HEK293 (cell line): ENCODE measurements around the gene RIPPLY2.

Experiments
- GLI4 ChIP-seq: fragments of 450-650 bp; formaldehyde crosslinking; IDR thresholded peaks from 2 replicates; pipeline ENCODE4 v1.5.1; 2016; ENCODE audit warnings: missing biosample characterization, missing genetic modification characterization
- HOXD13 ChIP-seq: sonication (generic); formaldehyde crosslinking; IDR thresholded peaks from 2 replicates; pipeline ENCODE4 v1.8.0; 2022; ENCODE audit warnings: missing genetic modification reagents, borderline replicate concordance
- KLF16 ChIP-seq: fragments of 450-650 bp; formaldehyde crosslinking; IDR thresholded peaks from 2 replicates; pipeline ENCODE4 v1.5.1; 2017; ENCODE audit warnings: missing biosample characterization, missing genetic modification characterization
- MYNN ChIP-seq: fragments of 450-650 bp; formaldehyde crosslinking; IDR thresholded peaks from 2 replicates; pipeline ENCODE4 v1.5.1; 2016; ENCODE audit warnings: missing biosample characterization, missing genetic modification characterization, borderline replicate concordance
- OVOL3 ChIP-seq: fragments of 450-650 bp; formaldehyde crosslinking; IDR thresholded peaks from 2 replicates; pipeline ENCODE4 v1.5.1; 2016; ENCODE audit warnings: missing biosample characterization, missing genetic modification characterization
- TCF7L2 ChIP-seq: IDR thresholded peaks from 2 replicates; pipeline ENCODE4 v1.6.1; 2011; ENCODE audit warnings: low read depth, mild to moderate bottlenecking, inconsistent platforms, low read length, moderate library complexity, borderline replicate concordance
- ZNF184 ChIP-seq: fragments of 450-650 bp; IDR thresholded peaks from 2 replicates; pipeline ENCODE4 v1.5.1; 2018; ENCODE audit warnings: missing biosample characterization, mild to moderate bottlenecking, missing genetic modification characterization
- ZNF350 ChIP-seq: fragments of 450-650 bp; formaldehyde crosslinking; IDR thresholded peaks from 2 replicates; pipeline ENCODE4 v1.5.0; 2017; ENCODE audit warnings: missing biosample characterization, mild to moderate bottlenecking, missing genetic modification characterization
- ZNF423 ChIP-seq: fragments of 450-650 bp; formaldehyde crosslinking; IDR thresholded peaks from 2 replicates; pipeline ENCODE4 v1.5.1; 2016; ENCODE audit warnings: missing biosample characterization, missing genetic modification characterization
- ZNF48 ChIP-seq: fragments of 450-650 bp; formaldehyde crosslinking; IDR thresholded peaks from 2 replicates; pipeline ENCODE4 v1.5.1; 2016; ENCODE audit warnings: missing biosample characterization, missing genetic modification characterization
- ZNF596 ChIP-seq: fragments of 450-650 bp; IDR thresholded peaks from 2 replicates; pipeline ENCODE4 v1.5.0; 2018; ENCODE audit warnings: missing biosample characterization, mild to moderate bottlenecking, missing genetic modification characterization, moderate library complexity
- ZNF623 ChIP-seq: fragments of 450-650 bp; formaldehyde crosslinking; IDR thresholded peaks from 2 replicates; pipeline ENCODE4 v1.5.1; 2016; ENCODE audit warnings: missing biosample characterization, missing genetic modification characterization
- ZNF626 ChIP-seq: fragments of 450-650 bp; sonication (Bioruptor Pico); formaldehyde crosslinking; IDR thresholded peaks from 2 replicates; pipeline ENCODE4 v1.5.1; 2018; ENCODE audit warnings: missing biosample characterization, missing genetic modification characterization, inconsistent platforms
- ZNF747 ChIP-seq: fragments of 450-650 bp; formaldehyde crosslinking; IDR thresholded peaks from 2 replicates; pipeline ENCODE4 v1.5.1; 2016; ENCODE audit warnings: missing biosample characterization, missing genetic modification characterization
- ZNF777 ChIP-seq: fragments of 450-650 bp; formaldehyde crosslinking; IDR thresholded peaks from 2 replicates; pipeline ENCODE4 v1.5.1; 2017; ENCODE audit warnings: missing biosample characterization, missing genetic modification characterization, borderline replicate concordance
- TF ChIP-seq, protein P1 (sequence below): fragments of 450-650 bp; formaldehyde crosslinking; IDR thresholded peaks from 2 replicates; pipeline ENCODE4 v1.5.1; 2017; ENCODE audit warnings: missing biosample characterization, missing genetic modification characterization
- TF ChIP-seq, protein P2 (sequence below): fragments of 450-650 bp; formaldehyde crosslinking; IDR thresholded peaks from 2 replicates; pipeline ENCODE4 v1.5.1; 2016; ENCODE audit warnings: missing biosample characterization, missing genetic modification characterization, borderline replicate concordance
- TF ChIP-seq, protein P3 (sequence below): fragments of 450-650 bp; formaldehyde crosslinking; optimal IDR thresholded peaks from 2 replicates; pipeline ENCODE3; 2016; ENCODE audit warnings: missing biosample characterization, mild to moderate bottlenecking, missing genetic modification characterization
- TF ChIP-seq, protein P4 (sequence below): fragments of 450-650 bp; formaldehyde crosslinking; conservative IDR thresholded peaks from 2 replicates; pipeline ENCODE4 v1.5.1; 2016; ENCODE audit warnings: low read depth, missing biosample characterization, missing genetic modification characterization
- TF ChIP-seq, protein P5 (sequence below): fragments of 450-650 bp; formaldehyde crosslinking; IDR thresholded peaks from 2 replicates; pipeline ENCODE4 v1.5.1; 2017; ENCODE audit warnings: missing biosample characterization, missing genetic modification characterization
- TF ChIP-seq, protein P6 (sequence below): fragments of 450-650 bp; formaldehyde crosslinking; IDR thresholded peaks from 2 replicates; pipeline ENCODE4 v1.5.1; 2016; ENCODE audit warnings: missing biosample characterization, missing genetic modification characterization

Gene RIPPLY2

DNA sequence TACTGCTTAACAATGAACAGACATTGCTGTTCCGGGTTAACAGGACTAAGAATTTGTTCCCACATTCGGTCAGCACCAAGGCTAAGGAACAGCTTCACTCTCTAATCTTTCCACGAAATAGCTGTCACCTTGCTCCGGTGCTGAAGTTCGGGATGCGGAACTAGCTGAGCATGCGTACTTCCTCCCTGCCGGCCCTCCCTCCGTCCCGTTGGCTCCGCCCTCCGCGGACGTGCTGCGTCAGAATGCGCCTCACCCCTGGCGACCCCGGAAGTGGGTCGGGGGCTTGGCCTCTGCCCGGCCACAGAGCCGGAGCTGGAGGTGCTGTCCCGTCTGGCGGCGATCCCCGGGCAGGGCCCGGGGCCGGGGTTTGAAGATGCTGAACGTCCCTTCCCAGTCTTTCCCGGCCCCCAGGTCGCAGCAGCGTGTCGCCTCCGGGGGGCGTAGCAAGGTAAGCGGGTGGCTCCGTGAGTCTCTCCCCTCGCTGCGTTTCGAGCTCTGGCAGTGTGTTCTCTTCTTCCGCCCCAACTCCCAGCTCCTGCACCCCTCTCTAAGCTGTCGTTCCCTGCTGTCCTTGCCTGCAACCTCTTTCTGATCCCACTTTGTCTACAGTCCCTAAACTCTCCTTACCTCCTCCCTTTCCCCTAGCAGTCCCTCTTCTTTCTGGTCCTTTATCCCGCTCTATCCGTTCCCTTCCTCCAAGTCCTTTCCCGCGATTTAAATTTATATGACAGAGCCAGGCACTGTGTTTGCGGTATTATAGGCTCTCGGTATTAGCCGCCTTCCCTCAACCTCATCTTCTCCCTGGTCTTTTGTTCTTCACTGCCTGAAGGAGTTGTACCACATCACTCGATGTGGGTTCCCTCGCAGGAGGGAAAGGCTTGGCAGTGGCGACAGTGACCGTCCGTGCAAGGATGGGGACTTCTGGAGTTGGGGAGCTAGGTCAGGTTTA is 6.5 kb downstream of the RIPPLY2 start, which contains the start of gene CYB5R4 (continued):
- no peak for TF ChIP-seq ZNF596
- no peak for TF ChIP-seq ZNF623 (tag by site-specific recombination)
- no peak; the same call in 1 of the 2 replicates for TF ChIP-seq OVOL3 (tag by site-specific recombination)
- TF ChIP-seq ZNF626 = no peak
- TF ChIP-seq ZNF777 (tag by site-specific recombination) = no peak
- TF ChIP-seq, protein P1, sequence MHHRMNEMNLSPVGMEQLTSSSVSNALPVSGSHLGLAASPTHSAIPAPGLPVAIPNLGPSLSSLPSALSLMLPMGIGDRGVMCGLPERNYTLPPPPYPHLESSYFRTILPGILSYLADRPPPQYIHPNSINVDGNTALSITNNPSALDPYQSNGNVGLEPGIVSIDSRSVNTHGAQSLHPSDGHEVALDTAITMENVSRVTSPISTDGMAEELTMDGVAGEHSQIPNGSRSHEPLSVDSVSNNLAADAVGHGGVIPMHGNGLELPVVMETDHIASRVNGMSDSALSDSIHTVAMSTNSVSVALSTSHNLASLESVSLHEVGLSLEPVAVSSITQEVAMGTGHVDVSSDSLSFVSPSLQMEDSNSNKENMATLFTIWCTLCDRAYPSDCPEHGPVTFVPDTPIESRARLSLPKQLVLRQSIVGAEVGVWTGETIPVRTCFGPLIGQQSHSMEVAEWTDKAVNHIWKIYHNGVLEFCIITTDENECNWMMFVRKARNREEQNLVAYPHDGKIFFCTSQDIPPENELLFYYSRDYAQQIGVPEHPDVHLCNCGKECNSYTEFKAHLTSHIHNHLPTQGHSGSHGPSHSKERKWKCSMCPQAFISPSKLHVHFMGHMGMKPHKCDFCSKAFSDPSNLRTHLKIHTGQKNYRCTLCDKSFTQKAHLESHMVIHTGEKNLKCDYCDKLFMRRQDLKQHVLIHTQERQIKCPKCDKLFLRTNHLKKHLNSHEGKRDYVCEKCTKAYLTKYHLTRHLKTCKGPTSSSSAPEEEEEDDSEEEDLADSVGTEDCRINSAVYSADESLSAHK (tag by site-specific recombination) = no peak
- TF ChIP-seq, protein P2, sequence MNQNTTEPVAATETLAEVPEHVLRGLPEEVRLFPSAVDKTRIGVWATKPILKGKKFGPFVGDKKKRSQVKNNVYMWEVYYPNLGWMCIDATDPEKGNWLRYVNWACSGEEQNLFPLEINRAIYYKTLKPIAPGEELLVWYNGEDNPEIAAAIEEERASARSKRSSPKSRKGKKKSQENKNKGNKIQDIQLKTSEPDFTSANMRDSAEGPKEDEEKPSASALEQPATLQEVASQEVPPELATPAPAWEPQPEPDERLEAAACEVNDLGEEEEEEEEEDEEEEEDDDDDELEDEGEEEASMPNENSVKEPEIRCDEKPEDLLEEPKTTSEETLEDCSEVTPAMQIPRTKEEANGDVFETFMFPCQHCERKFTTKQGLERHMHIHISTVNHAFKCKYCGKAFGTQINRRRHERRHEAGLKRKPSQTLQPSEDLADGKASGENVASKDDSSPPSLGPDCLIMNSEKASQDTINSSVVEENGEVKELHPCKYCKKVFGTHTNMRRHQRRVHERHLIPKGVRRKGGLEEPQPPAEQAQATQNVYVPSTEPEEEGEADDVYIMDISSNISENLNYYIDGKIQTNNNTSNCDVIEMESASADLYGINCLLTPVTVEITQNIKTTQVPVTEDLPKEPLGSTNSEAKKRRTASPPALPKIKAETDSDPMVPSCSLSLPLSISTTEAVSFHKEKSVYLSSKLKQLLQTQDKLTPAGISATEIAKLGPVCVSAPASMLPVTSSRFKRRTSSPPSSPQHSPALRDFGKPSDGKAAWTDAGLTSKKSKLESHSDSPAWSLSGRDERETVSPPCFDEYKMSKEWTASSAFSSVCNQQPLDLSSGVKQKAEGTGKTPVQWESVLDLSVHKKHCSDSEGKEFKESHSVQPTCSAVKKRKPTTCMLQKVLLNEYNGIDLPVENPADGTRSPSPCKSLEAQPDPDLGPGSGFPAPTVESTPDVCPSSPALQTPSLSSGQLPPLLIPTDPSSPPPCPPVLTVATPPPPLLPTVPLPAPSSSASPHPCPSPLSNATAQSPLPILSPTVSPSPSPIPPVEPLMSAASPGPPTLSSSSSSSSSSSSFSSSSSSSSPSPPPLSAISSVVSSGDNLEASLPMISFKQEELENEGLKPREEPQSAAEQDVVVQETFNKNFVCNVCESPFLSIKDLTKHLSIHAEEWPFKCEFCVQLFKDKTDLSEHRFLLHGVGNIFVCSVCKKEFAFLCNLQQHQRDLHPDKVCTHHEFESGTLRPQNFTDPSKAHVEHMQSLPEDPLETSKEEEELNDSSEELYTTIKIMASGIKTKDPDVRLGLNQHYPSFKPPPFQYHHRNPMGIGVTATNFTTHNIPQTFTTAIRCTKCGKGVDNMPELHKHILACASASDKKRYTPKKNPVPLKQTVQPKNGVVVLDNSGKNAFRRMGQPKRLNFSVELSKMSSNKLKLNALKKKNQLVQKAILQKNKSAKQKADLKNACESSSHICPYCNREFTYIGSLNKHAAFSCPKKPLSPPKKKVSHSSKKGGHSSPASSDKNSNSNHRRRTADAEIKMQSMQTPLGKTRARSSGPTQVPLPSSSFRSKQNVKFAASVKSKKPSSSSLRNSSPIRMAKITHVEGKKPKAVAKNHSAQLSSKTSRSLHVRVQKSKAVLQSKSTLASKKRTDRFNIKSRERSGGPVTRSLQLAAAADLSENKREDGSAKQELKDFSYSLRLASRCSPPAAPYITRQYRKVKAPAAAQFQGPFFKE = no peak
- TF ChIP-seq ZNF747 = no peak
- peak; percentile 30; the same call in 1 of the 2 replicates for TF ChIP-seq ZNF423 (tag by site-specific recombination)
- no peak for TF ChIP-seq ZNF184 (tag by site-specific recombination)
- TF ChIP-seq ZNF48 (tag by site-specific recombination) = no peak
- TF ChIP-seq MYNN (tag by site-specific recombination) = no peak
- TF ChIP-seq TCF7L2 = peak; percentile 99
- TF ChIP-seq, protein P3, sequence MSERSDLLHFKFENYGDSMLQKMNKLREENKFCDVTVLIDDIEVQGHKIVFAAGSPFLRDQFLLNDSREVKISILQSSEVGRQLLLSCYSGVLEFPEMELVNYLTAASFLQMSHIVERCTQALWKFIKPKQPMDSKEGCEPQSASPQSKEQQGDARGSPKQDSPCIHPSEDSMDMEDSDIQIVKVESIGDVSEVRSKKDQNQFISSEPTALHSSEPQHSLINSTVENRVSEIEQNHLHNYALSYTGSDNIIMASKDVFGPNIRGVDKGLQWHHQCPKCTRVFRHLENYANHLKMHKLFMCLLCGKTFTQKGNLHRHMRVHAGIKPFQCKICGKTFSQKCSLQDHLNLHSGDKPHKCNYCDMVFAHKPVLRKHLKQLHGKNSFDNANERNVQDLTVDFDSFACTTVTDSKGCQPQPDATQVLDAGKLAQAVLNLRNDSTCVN (tag by site-specific recombination) = peak; percentile 34
- TF ChIP-seq, protein P4, sequence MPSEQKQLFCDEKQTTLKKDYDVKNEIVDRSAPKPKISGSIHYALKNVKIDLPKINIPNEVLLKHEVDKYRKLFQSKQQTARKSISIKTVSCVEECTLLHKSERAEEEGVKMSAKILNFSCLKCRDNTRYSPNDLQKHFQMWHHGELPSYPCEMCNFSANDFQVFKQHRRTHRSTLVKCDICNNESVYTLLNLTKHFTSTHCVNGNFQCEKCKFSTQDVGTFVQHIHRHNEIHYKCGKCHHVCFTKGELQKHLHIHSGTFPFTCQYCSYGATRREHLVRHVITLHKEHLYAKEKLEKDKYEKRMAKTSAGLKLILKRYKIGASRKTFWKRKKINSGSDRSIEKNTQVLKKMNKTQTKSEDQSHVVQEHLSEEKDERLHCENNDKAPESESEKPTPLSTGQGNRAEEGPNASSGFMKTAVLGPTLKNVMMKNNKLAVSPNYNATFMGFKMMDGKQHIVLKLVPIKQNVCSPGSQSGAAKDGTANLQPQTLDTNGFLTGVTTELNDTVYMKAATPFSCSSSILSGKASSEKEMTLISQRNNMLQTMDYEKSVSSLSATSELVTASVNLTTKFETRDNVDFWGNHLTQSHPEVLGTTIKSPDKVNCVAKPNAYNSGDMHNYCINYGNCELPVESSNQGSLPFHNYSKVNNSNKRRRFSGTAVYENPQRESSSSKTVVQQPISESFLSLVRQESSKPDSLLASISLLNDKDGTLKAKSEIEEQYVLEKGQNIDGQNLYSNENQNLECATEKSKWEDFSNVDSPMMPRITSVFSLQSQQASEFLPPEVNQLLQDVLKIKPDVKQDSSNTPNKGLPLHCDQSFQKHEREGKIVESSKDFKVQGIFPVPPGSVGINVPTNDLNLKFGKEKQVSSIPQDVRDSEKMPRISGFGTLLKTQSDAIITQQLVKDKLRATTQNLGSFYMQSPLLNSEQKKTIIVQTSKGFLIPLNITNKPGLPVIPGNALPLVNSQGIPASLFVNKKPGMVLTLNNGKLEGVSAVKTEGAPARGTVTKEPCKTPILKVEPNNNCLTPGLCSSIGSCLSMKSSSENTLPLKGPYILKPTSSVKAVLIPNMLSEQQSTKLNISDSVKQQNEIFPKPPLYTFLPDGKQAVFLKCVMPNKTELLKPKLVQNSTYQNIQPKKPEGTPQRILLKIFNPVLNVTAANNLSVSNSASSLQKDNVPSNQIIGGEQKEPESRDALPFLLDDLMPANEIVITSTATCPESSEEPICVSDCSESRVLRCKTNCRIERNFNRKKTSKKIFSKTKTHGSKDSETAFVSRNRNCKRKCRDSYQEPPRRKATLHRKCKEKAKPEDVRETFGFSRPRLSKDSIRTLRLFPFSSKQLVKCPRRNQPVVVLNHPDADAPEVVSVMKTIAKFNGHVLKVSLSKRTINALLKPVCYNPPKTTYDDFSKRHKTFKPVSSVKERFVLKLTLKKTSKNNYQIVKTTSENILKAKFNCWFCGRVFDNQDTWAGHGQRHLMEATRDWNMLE (tag by site-specific recombination) = peak; percentile 35
- peak; percentile 55; the same call in 1 of the 2 replicates for TF ChIP-seq HOXD13
- TF ChIP-seq ZNF350 (tag by site-specific recombination) = no peak
- TF ChIP-seq, protein P5, sequence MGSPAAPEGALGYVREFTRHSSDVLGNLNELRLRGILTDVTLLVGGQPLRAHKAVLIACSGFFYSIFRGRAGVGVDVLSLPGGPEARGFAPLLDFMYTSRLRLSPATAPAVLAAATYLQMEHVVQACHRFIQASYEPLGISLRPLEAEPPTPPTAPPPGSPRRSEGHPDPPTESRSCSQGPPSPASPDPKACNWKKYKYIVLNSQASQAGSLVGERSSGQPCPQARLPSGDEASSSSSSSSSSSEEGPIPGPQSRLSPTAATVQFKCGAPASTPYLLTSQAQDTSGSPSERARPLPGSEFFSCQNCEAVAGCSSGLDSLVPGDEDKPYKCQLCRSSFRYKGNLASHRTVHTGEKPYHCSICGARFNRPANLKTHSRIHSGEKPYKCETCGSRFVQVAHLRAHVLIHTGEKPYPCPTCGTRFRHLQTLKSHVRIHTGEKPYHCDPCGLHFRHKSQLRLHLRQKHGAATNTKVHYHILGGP (tag by site-specific recombination) = peak; percentile 97
- TF ChIP-seq, protein P6, sequence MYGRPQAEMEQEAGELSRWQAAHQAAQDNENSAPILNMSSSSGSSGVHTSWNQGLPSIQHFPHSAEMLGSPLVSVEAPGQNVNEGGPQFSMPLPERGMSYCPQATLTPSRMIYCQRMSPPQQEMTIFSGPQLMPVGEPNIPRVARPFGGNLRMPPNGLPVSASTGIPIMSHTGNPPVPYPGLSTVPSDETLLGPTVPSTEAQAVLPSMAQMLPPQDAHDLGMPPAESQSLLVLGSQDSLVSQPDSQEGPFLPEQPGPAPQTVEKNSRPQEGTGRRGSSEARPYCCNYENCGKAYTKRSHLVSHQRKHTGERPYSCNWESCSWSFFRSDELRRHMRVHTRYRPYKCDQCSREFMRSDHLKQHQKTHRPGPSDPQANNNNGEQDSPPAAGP = peak; percentile 83
- TF ChIP-seq KLF16 = peak; percentile 90
- 0 out of 2 replicates have a peak, but pooled peaks have one; percentile 50 for TF ChIP-seq GLI4
